ENCODE measurements around the gene PSTPIP1.

DNA sequence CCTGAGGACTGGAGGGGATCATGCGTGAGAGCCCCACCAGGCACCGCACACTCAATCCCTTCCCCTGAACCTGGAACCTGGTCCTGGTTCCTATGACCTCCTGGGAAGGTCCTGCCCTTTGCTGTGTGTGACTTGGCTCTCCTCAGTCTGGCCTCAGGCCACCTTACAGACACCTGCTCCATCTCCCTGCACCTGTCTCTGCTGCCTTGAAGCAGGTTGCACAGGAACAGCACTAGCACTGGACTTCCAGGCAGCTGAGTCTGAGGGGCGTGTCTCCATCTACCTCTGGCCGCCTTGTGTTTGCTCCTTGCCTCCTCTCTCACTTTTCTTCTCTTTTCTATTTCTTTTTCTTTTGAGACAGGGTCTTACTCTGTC is 15.4 kb downstream of the PSTPIP1 start:
- TF ChIP-seq, protein P1, sequence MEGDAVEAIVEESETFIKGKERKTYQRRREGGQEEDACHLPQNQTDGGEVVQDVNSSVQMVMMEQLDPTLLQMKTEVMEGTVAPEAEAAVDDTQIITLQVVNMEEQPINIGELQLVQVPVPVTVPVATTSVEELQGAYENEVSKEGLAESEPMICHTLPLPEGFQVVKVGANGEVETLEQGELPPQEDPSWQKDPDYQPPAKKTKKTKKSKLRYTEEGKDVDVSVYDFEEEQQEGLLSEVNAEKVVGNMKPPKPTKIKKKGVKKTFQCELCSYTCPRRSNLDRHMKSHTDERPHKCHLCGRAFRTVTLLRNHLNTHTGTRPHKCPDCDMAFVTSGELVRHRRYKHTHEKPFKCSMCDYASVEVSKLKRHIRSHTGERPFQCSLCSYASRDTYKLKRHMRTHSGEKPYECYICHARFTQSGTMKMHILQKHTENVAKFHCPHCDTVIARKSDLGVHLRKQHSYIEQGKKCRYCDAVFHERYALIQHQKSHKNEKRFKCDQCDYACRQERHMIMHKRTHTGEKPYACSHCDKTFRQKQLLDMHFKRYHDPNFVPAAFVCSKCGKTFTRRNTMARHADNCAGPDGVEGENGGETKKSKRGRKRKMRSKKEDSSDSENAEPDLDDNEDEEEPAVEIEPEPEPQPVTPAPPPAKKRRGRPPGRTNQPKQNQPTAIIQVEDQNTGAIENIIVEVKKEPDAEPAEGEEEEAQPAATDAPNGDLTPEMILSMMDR (IDR thresholded peaks at IDR 0.05): no peak
- TF ChIP-seq POLR2A (IDR thresholded peaks at IDR 0.05): no peak
